HG03139 (cell line): ENCODE measurements around the gene EFEMP2.

Source experiments
- ATAC-seq: cut with Tn5 transposase; IDR thresholded peaks from one replicate; pipeline ENCODE4 v1.9.1; 2021; ENCODE audit not compliant: unreplicated experiment

Gene EFEMP2

DNA sequence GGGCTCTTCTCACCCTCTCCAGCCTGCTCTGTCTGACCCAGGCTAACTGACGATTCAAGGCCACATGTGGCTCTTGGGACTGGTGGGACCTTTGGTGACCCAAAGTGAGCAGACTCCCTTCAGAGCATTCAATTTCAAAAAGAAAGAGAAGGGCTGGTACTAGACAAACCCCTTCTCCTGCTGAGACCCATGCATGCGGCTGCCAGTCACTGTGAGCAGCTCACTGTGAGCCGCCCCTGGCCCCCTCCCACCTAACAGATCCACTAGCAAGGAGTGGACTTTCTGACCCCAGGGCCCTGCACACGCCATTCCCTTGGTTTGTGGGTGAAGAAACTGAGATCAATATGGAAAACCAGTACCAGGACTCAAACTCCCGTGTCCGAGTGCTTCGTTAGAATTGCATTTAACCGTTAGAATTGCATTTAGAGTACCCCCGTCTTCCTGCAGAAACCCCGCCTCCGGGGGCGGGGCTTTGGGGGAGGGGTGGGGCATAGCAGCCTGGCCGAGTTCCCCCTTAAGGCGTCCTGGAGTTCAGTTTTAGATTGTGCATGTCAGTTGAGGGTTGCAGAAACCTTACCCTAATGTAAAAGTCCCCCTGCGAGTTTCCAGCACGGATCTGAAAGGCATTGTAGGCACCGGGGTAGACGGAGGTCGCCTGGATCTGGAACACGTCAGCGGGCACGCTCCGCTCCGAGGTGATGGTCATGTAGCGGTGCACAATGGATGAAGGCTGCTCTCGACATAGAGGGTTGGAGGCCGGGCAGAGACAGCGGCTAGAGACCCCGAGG is 5.1 kb downstream of the EFEMP2 start:
- ATAC-seq: no peak

DNA sequence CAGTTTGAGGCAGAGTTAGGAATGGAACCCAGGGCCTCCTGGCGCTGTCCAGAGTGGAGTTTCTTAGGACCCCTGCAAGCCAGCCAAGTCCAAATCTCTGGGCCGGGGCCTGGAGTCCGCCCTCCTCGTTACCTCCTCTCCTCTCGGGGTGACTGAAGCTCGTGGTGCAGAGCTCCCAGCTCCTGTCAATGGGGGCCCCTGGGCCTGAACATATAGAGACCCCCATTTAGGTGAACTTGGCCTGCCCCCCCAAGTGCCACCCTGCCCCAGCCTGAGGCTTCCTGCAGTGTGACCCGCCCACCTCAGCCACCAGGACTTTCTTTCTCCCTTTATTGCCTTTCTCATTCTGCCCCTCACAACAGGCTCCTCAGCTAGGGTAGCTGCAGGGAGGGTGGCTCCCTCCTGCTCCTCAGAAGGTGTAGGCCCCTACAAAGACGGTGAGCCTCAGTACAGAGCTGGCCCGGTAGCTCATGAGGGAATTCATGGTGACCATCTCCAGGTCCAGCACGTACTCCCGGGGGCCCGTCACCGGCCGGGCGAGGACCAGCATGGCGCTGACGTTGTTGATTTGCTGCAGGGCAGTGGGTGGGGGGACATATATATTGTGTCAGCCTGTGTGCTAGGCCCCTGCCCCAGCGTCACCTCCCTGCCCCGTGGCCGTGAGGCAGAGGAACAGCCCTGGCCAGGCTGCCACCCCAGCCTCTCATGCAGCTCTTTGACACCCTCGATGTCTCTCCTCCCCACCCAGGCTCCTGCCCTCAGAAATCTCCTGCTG is 5.9 kb downstream of the EFEMP2 start:
- ATAC-seq: no peak

- no peak for ATAC-seq
These were observed 6.9 kb downstream of the EFEMP2 start for GRCh38 chr11:65865550-65866172.

- ATAC-seq: no peak
These were observed 7.7 kb downstream of the EFEMP2 start for GRCh38 chr11:65864706-65865471.

DNA sequence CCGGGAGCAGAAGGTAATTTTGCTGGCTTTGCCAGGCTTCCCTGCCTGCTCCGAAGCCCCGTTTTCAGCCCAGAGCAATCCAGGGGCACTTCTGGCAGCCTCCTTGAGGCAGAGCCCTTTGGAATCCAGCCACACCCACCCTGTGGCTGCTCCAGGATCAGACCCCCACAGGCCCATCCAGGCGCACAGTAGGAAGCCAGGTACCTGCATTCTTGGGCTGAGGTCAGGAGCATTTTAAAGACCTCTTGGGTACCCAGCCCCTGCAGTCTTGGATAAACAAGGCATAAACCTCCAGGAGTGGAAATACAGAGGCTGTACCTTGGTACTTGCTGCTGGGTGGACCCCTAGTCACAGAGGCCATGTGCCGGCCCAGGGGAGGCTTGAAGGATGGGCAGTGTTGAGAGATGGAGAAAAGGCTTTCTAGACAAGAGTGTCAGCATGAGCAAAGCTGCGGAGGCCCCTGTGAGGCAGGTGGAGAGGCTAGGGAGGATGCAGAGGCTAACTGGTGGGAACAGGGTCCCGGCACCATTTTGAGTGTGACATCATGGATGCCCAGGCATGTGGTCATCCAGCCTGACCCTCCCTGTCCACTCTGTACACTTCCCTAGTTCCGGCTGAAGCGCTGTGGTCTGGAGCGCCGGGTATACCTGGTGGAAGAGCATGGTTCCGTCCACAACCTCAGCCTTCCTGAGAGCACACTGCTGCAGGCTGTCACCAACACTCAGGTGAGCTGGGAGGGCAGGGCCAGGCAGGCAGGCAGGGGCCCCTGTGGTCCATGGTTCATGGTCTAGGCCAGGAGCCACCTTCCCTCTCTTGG is 8.5 kb downstream of the EFEMP2 start:
- ATAC-seq: no peak

DNA sequence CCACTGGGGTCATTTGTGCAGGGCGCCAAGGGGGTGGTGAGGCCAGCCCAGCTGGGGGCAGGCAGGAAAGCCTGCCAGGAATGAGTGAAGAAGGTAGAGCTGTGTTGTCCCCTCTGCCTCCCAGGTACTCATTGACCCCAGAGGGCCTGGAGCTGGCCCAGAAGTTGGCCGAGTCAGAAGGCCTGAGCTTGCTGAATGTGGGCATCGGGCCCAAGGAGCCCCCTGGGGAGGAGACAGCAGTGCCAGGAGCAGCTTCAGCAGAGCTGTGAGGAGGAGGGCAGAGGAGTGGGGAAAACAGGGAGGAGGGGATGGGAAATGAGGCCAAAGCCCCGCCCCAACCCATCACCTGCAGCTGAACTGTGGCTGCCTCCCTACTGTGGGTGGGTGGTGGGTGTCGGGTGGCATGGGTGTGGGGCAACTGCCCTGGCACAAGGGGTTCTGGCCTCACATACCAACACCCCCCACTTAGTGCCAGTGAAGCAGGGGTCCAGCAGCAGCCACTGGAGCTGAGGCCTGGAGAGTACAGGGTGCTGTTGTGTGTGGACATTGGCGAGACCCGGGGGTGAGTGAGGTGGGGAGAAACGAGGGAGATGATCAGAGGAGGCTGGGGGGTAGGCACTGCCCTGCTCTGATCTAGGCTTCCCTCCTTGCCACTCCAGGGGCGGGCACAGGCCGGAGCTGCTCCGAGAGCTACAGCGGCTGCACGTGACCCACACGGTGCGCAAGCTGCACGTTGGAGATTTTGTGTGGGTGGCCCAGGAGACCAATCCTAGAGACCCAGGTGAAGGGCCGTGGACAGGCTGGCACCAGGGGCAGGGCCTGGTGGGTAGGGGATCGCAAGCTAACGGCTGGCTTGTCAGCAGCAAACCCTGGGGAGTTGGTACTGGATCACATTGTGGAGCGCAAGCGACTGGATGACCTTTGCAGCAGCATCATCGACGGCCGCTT is 9.4 kb downstream of the EFEMP2 start:
- no peak for ATAC-seq

DNA sequence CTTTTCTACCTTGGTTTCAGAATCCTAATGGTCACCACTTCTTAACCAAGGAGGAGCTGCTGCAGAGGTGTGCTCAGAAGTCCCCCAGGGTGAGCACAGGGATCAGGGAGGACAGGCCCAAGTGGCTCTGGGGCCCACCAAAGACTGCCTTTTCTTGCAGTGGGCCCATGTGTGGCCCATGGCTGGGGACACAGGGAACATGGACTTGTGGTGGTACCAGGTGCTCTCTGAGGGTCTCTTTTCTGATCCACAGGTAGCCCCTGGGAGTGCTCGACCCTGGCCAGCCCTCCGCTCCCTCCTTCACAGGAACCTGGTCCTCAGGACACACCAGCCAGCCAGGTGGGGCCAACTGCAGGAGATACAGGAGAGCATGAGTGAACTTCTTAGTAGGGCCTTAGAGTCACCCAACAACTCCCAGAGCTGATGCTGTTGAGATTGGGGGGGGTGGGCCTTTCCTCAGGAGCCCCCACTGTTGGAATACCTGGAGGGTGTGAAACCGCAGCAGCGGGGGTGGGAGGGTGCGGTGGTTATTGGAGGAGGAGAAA is 10.3 kb downstream of the EFEMP2 start:
- no peak for ATAC-seq

GRCh38 chr11:65861533-65862183 is 10.9 kb downstream of the EFEMP2 start:
- no peak for ATAC-seq

DNA sequence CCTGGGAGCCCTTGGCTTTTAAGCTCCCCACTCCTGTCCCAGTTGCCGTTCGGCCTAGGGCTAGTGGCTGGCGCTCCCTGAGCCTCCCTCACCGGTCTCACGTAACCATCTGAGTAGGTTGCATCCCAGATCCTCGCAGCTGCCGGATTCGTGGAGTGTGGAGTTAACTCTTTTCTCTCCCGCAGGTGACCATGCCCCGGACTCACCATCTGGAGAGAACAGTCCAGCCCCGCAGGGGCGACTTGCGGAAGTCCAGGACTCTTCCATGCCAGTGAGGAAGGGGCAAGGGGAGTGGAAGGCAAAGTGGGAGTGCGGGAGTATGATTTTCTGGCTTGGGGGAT is 11.5 kb downstream of the EFEMP2 start:
- no peak for ATAC-seq

DNA sequence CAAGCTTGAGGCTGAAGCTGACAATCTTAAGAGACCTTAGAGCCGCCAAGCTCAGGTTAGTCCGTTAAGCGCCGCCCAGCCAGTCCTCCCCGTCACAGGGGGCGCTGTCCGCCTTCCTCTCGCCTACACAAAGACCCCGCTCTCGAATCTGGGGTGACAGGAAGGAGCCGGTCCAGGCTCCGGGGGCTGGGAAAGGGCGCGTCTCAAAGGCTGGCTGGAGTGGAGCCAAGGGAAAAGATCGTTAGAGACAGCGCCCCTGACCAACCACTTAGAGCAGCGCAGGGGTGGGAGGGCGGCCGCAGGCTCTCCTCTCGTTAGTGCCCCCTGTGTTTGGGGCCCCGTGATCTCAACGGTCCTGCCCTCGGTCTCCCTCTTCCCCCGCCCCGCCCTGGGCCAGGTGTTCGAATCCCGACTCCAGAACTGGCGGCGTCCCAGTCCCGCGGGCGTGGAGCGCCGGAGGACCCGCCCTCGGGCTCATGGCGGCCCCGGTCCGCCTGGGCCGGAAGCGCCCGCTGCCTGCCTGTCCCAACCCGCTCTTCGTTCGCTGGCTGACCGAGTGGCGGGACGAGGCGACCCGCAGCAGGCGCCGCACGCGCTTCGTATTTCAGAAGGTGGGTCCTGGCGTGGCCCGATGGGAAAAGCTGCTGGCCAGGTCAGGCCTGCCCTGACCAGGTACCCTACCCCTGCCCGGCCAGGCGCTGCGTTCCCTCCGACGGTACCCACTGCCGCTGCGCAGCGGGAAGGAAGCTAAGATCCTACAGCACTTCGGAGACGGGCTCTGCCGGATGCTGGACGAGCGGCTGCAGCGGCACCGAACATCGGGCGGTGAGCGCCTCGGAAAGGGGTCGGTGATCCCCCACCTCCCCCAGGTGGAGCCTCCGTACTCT is 12.1 kb downstream of the EFEMP2 start, which contains the start of gene MUS81:
Gene MUS81 (plus strand): TSS at position 156 of the 887 bp plus-strand sequence. CDS start 321 bp downstream, at position 477.
- no peak for ATAC-seq

- ATAC-seq: no peak
These were observed 12.8 kb downstream of the EFEMP2 start for GRCh38 chr11:65859812-65860277.

- ATAC-seq: peak; percentile 40
These were observed 13.3 kb downstream of the EFEMP2 start for GRCh38 chr11:65859095-65859811.

- ATAC-seq: no peak
These were observed 13.9 kb downstream of the EFEMP2 start for GRCh38 chr11:65858681-65859087.

- peak; percentile 41 for ATAC-seq
These were observed 14.5 kb downstream of the EFEMP2 start, which contains the start of gene CFL1 for GRCh38 chr11:65857853-65858680. Gene CFL1 (minus strand): TSS chr11:65858180. CDS start chr11:65858099, 81 bp downstream.

GRCh38 chr11:65857500-65857852 is 15.1 kb downstream of the EFEMP2 start:
- ATAC-seq: no peak
